Endothelial cell of umbilical vein (primary cell): ENCODE measurements around the gene FLNB. TPM values are rescaled to one million over a fixed set of nuclear protein-coding genes. Genes with fewer than 3 reads are reported as not detected.

Experiments used
- BruUV-seq: library from RNA; stranded (reverse); fragments of 400-500 nt; replicated peaks from 2 replicates; lab custom pipeline; 2021; lab: Mats Ljungman, UMichigan
- CTCF ChIA-PET: fragments of 300-600, 350-600 bp; sonication (Branson Sonifier 250); formaldehyde crosslinking; loops from one replicate; lab custom pipeline; 2021; ENCODE audit warnings: antibody characterized with exemption, inconsistent platforms; lab: Charles Lee
- POLR2A ChIA-PET: fragments of 300-600, 350-600 bp; sonication (Branson Sonifier 250); formaldehyde crosslinking; loops from one replicate; lab custom pipeline; 2021; ENCODE audit warnings: antibody characterized with exemption, inconsistent platforms; lab: Charles Lee
- DNase-seq: peaks from one replicate; pipeline ENCODE4 v3.0.0-alpha.2; 2011; ENCODE audit warnings: low read depth, low spot score
- FAIRE-seq: peaks from 2 replicates; lab custom pipeline; 2011; peaks lifted over from hg19 to GRCh38; lab: Jason Lieb, UNC
- H2AFZ ChIP-seq: 2 replicates; pipeline ENCODE4 v1.6.0; 2012; ENCODE audit warnings: low read depth, low read length, control low read depth, inconsistent platforms
- H3K27ac ChIP-seq: 2 replicates; pipeline ENCODE4 v1.5.1; 2011; ENCODE audit warnings: low read depth, mild to moderate bottlenecking, control low read depth, low read length, moderate library complexity; ENCODE audit not compliant: insufficient read depth
- H3K27me3 ChIP-seq, 2 experiments: 2 replicates each; pipeline versions ENCODE4 v1.6.0 to v1.6.1; 2011; ENCODE audit warnings: low read length in 2 of 2, mixed read lengths in 1 of 2; ENCODE audit not compliant: control insufficient read depth in 2 of 2, insufficient read depth in 2 of 2
- H3K36me3 ChIP-seq, 2 experiments: 2 replicates in 1 of 2; 3 replicates in 1 of 2; pipeline ENCODE4 v1.5.1; 2011; ENCODE audit warnings: low read length in 2 of 2, mild to moderate bottlenecking in 1 of 2, moderate library complexity in 1 of 2; ENCODE audit not compliant: control insufficient read depth in 2 of 2, insufficient read depth in 2 of 2; ENCODE audit errors: extremely low read depth in 1 of 2
- H3K4me1 ChIP-seq: 3 replicates; pipeline ENCODE4 v1.5.1; 2011; ENCODE audit warnings: mild to moderate bottlenecking, low read length; ENCODE audit not compliant: control insufficient read depth, insufficient read depth; ENCODE audit errors: extremely low read depth
- H3K4me2 ChIP-seq: 2 replicates; pipeline ENCODE4 v1.6.1; 2011; ENCODE audit warnings: low read length, control low read depth, mixed read lengths; ENCODE audit not compliant: insufficient read depth
- H3K4me3 ChIP-seq, 3 experiments: fragments of 200-600 bp in 1 of 3; sonication (generic), shearing (Covaris generic) in 1 of 3; replicated peaks in 1 of 3; 2 replicates each; pipeline ENCODE4 v1.5.1; 2011 to 2016; ENCODE audit warnings: control low read depth in 3 of 3, low read length in 3 of 3, mild to moderate bottlenecking in 2 of 3, inconsistent platforms in 1 of 3, low read depth in 1 of 3, moderate library complexity in 1 of 3; ENCODE audit not compliant: insufficient read depth in 1 of 3
- H3K79me2 ChIP-seq: 2 replicates; pipeline ENCODE4 v1.6.0; 2012; ENCODE audit warnings: low read length, inconsistent platforms; ENCODE audit not compliant: control insufficient read depth, insufficient read depth
- H3K9ac ChIP-seq: replicated peaks from 2 replicates; pipeline ENCODE3; 2011; ENCODE audit warnings: low read length, control low read depth; ENCODE audit not compliant: insufficient read depth; ENCODE audit errors: extremely low read depth
- H3K9me1 ChIP-seq: replicated peaks from 3 replicates; pipeline ENCODE4 v1.6.0; 2011; ENCODE audit warnings: mild to moderate bottlenecking, low read length; ENCODE audit not compliant: control insufficient read depth, insufficient read depth; ENCODE audit errors: extremely low read depth
- H3K9me3 ChIP-seq: replicated peaks from 2 replicates; pipeline ENCODE4 v1.5.1; 2012; ENCODE audit warnings: low read length, inconsistent platforms; ENCODE audit not compliant: control insufficient read depth, insufficient read depth
- H4K20me1 ChIP-seq: replicated peaks from 2 replicates; pipeline ENCODE3; 2011; ENCODE audit warnings: mild to moderate bottlenecking, low read length; ENCODE audit not compliant: control insufficient read depth, insufficient read depth; ENCODE audit errors: extremely low read depth
- CTCF ChIP-seq, 2 donors: IDR thresholded peaks; 1 replicate in 1 of 2; 2 replicates in 1 of 2; pipeline ENCODE4 v1.5.1; 2011; ENCODE audit warnings: low read length in 2 of 2, mild to moderate bottlenecking in 2 of 2, moderate library complexity in 2 of 2, control low read depth in 1 of 2, inconsistent platforms in 1 of 2, low read depth in 1 of 2; ENCODE audit not compliant: insufficient read depth in 1 of 2; ENCODE audit errors: extremely low read depth in 1 of 2
- EZH2 ChIP-seq: IDR thresholded peaks from 2 replicates; pipeline ENCODE4 v1.6.1; 2012; ENCODE audit warnings: borderline replicate concordance, low read depth, mild to moderate bottlenecking, moderate library complexity, low read length, inconsistent platforms; ENCODE audit not compliant: severe bottlenecking
- FOS ChIP-seq: IDR thresholded peaks from 2 replicates; pipeline ENCODE4 v1.6.1; 2011; ENCODE audit warnings: mild to moderate bottlenecking, low read length, moderate library complexity, borderline replicate concordance; ENCODE audit not compliant: insufficient read depth
- GATA2 ChIP-seq: IDR thresholded peaks from 2 replicates; pipeline ENCODE4 v1.7.0; 2011; ENCODE audit warnings: low read depth, mild to moderate bottlenecking, moderate library complexity, mixed read lengths, low read length; ENCODE audit not compliant: insufficient read length, insufficient read depth
- JUN ChIP-seq: IDR thresholded peaks from 2 replicates; pipeline ENCODE4 v1.6.1; 2011; ENCODE audit warnings: borderline replicate concordance, low read depth; ENCODE audit not compliant: insufficient read length, insufficient read depth
- MAX ChIP-seq: IDR thresholded peaks from 2 replicates; pipeline ENCODE4 v1.6.1; 2011; ENCODE audit not compliant: insufficient read depth, insufficient read length
- MYC ChIP-seq: IDR thresholded peaks from one replicate; pipeline ENCODE4 v1.6.1; 2011; ENCODE audit warnings: mild to moderate bottlenecking, low read depth, low read length
- POLR2A ChIP-seq: IDR thresholded peaks from 2 replicates; pipeline ENCODE4 v1.6.1; 2012; ENCODE audit warnings: low read depth, mild to moderate bottlenecking, control low read depth, low read length
- POLR2AphosphoS5 ChIP-seq: IDR thresholded peaks from 2 replicates; pipeline ENCODE4 v1.6.1; 2012; ENCODE audit warnings: low read depth, mild to moderate bottlenecking, control low read depth, low read length, moderate library complexity; ENCODE audit not compliant: insufficient read depth
- dilution Hi-C: fragments of 300-500 bp; cut with MboI; formaldehyde crosslinking; loops from one replicate; pipeline ENCODE4 v1.15.0; 2019; ENCODE audit warnings: low sequenced_read_pairs; ENCODE audit not compliant: extremely low pct_ligation_motif_present
- intact Hi-C: fragments of 100-400 bp; cut with micrococcal nuclease; formaldehyde crosslinking; loops from one replicate; pipeline ENCODE4 v1.10.0; 2022
- polyA plus RNA-seq, 4 experiments: library from polyadenylated mRNA; depleted of rRNA in 3 of 4; stranded (reverse) in 3 of 4; unstranded in 1 of 4; fragments of >200 nt; gene quantifications; 2 replicates each; pipeline versions ENCODE4 v1.2.1 to v1.2.3, GENCODE V29; 2011 to 2012; ENCODE audit warnings: missing spikeins in 1 of 4
- total RNA-seq: library from RNA; stranded (reverse); gene quantifications from 2 replicates; pipeline ENCODE4 v1.2.3, GENCODE V29; 2021

Gene FLNB
- total and polyA plus RNA-seq, 2 donors (not counting 3 experiments of a cell fraction or from before 2014, with no cell fraction given): 479 to 670 TPM

- CTCF ChIA-PET: interaction anchor here (1.1 kb wide), 1 partner anchor 15 kb away, joined by 3 read pairs; no protein-coding TSS in a partner anchor
- H3K4me1 ChIP-seq: peaks cover 25% of the 10 kb centered on the region
- TF ChIP-seq POLR2A: peak; percentile 27
- no peak for TF ChIP-seq FOS
- no TSS peak for BruUV-seq
- POLR2A ChIA-PET: no interaction called here
- no peaks in the 10 kb centered on the region for H3K27me3 ChIP-seq
- no peaks in the 10 kb centered on the region for H3K9me1 ChIP-seq
- no peak overlapping the region for H3K9ac ChIP-seq
- no peak overlapping the region for H3K4me2 ChIP-seq
- FAIRE-seq (no peak), DNase-seq (no peak)
- H2AFZ ChIP-seq: no peak overlapping the region
- intact Hi-C loops: no loop called here
- H4K20me1 ChIP-seq: no peaks in the 10 kb centered on the region
- H3K27ac ChIP-seq: peak overlapping the region; percentile 7
- no peak overlapping the region for H3K4me3 ChIP-seq
- peaks cover 13 to 18% of the 10 kb centered on the region in 2 experiments for H3K36me3 ChIP-seq
- no peaks in the 10 kb centered on the region for H3K9me3 ChIP-seq
- dilution Hi-C loops: no loop called here
- peaks cover 95% of the 10 kb centered on the region for H3K79me2 ChIP-seq
Measured at GRCh38 chr3:58074116-58074715, 66.0 kb downstream of the FLNB start.

- no peaks in the 10 kb centered on the region for H4K20me1 ChIP-seq
- H3K36me3 ChIP-seq: peaks cover 18 to 25% of the 10 kb centered on the region in 2 experiments
- no peak for TF ChIP-seq MYC
- TF ChIP-seq GATA2: no peak
- no peak for TF ChIP-seq CTCF (IDR thresholded peaks at IDR 0.05; ENCODE audit: extremely low read depth in 1 of 2, insufficient read depth in 1 of 2, low read depth in 1 of 2, low read length in 2 of 2)
- TF ChIP-seq POLR2A: no peak
- no peak for TF ChIP-seq FOS
- TF ChIP-seq MAX: no peak
- no peak for TF ChIP-seq POLR2AphosphoS5
- no peak for TF ChIP-seq JUN
- TF ChIP-seq EZH2: no peak
- ChIA-PET CTCF (interaction anchor here (1.1 kb wide), 1 partner anchor 16 kb away, joined by 3 read pairs; no protein-coding TSS in a partner anchor), POLR2A (no interaction called here)
- H3K4me1 ChIP-seq: peaks cover 31% of the 10 kb centered on the region
- H3K4me2 ChIP-seq: no peak overlapping the region
- no peak for DNase-seq
- H3K9me1 ChIP-seq: no peaks in the 10 kb centered on the region
- no peak overlapping the region for H3K9ac ChIP-seq
- no peak overlapping the region for H2AFZ ChIP-seq
- no peak for FAIRE-seq
- no peaks in the 10 kb centered on the region for H3K27me3 ChIP-seq
- H3K4me3 ChIP-seq: no peak overlapping the region
- dilution Hi-C loops (no loop called here), intact Hi-C loops (no loop called here)
- no peaks in the 10 kb centered on the region for H3K9me3 ChIP-seq
- no TSS peak for BruUV-seq
- H3K79me2 ChIP-seq: peaks cover 94% of the 10 kb centered on the region
- H3K27ac ChIP-seq: no peak overlapping the region
Measured at GRCh38 chr3:58074997-58075396, 66.8 kb downstream of the FLNB start.
